ENCODE results near the gene NCKAP5.

The NCKAP5 gene

GRCh38 chr2:132627536-132627935 is 940.7 kb downstream of the NCKAP5 start:
- DNase-seq (ENCODE audit: low spot score): no peak

DNA sequence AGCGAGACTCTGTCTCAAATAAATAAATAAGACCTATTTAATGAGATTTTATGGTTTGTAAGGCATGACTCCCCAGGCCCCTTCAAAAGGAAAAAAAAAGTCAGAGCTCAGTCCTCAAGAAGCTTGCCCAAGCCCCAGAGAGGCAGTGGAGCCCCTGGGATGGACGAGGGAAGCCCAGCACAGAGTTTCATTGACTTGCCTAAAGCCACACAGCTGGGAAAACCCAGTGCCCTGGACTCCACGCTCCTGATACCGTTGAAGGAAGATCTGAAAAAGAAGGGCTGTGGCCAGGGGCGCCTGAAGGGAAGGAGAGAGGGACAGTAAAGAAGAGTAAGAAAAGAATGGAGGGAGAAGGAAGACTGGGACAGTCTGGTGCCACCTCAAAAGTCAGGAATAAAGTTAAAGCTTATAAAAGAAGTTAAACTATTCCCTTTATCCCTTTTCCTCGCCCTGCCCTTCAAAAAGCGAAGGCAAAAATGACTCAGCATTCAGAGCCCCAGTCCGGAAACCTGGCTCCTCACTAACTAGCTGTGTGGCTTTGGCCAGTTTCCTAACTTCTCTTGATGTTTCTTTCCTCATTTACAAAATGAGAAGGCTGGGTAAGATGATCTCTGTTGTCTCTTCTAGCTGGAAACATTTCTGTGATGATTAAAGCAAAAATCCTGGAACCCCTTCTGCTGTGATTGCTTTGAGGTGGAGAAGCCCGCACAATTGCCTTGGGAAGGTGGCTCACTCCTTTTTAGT is 945.0 kb downstream of the NCKAP5 start:
- DNase-seq (ENCODE audit: low spot score): no peak

Data from left forelimb (tissue), 1 donor.